GM21367 (cell line): ENCODE measurements around the gene CFAP20DC.
"Not testable (repeated sequence)": the region's sequence is repeated elsewhere in the genome, so short reads cannot be mapped to it uniquely, and the experiment has no call there.

Source experiments
- ATAC-seq: cut with Tn5 transposase; IDR thresholded peaks from one replicate; pipeline ENCODE4 v1.9.1; 2021; ENCODE audit not compliant: unreplicated experiment

The CFAP20DC gene

GRCh38 chr3:58967866-58968265 is 82.0 kb downstream of the CFAP20DC start:
- ATAC-seq, result not testable (repeated sequence)

DNA sequence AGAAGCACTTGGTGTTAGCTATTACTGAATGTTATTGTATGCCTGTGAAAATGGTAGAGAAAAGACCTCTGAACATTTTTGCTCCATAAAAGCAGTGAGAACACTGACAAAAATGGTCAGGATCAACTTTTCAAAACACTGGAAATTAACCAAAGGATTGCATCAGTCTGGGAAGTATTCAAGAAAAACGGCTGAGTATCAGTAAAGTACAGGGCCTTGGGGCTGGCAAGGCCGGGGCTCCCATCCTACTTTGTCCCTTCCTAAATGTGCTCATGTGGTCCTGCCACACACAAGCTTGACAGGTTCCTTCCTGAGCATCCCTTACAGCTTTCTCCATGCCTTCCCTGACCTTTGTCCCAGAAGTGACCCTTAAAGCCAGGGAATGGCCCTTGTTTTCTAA is 84.0 kb downstream of the CFAP20DC start:
- no peak for ATAC-seq

DNA sequence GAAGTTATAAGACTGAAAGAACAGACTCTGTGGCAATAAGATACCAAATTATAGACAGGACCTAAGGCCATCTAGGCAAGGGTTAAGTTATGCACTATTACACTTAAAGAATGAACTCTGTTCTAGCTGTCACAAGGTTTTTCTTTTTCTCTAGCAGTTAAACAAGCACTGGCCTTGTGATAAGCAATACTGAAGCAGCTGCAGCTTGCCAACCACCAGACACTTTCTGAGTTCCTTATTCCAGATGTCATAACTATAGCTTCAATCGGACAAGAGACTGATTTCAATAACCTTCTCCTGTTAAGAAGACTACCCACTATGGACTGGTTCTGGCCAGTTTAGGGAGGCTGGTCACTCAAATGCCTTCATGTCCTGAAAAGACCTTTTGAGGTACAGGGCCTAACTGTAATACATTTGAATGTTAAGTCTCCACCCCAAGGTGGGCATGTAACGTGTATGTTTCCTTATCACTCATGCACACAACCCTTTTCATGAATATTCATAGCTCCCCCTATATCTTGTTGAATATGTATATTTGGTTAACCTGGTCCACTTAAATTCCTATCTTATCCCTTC is 85.8 kb downstream of the CFAP20DC start:
- ATAC-seq, result no peak

DNA sequence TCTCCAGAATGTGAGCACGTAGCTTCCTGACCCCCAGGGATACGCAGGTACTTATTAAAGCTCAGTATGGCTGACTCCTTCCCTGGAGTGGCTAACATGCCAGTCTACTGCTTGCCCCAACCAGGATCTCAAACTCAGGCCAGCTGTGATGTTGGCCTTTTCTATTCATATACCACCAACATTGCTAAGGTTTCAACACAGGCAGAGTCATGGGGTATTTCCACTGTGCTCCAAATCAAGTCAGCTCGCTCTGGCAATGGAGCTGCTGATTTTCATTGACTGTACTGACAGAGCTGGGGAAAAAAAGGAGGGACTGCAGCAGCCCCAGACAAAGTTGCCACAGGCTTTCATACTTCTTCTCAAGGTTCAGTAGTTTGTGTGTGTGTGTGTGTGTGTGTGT is 87.0 kb downstream of the CFAP20DC start:
- ATAC-seq, result no peak

DNA sequence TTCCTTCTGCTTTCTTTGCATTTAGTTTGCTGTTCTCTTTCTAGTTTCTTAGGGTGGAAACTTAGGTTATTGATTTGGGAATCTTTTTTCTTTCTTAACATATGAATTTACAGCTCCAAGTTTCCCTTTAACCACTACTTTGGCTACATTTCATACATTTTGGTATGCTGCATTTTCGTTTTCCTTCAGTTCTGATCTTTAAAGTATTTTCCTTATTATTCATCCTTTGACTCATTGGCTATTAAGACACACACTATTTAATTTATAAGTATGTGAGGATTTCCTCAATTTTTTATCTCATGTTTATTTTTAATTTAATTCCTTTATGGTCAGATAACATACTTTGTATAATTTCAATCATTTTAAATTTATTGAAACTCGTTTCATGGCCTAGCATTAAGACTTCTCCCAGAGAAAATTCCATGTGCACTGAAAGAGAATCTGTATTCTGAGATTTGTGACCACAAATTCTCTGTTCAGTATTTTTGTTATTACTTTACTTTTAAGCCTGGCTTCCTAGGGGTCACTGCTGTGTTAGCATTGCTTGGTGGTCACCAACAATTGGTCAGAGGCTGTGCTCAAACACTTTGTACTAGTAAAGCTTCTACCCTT is 87.7 kb downstream of the CFAP20DC start:
- ATAC-seq, result no peak

DNA sequence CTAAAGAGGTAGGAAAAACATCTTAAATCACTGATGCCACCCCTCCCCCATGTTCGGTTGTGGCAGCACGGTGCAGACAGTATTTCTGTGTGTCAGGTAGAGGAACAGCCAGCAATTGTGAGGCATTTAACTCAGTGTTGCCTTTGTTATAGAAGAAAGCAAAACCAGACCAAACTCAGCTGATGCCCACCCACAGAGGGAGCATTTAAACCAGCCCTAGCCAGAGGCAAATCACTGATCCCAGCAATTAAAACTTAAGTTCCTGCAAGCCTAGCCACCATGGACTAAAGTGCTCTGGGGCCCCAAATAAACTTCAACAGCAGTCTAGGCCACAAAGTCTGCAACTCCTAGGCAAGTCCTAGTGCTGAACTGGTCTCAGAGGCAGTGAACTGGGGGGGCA is 94.5 kb downstream of the CFAP20DC start:
- ATAC-seq, result no peak

GRCh38 chr3:58953288-58953687 is 96.5 kb downstream of the CFAP20DC start:
- ATAC-seq, result no peak

DNA sequence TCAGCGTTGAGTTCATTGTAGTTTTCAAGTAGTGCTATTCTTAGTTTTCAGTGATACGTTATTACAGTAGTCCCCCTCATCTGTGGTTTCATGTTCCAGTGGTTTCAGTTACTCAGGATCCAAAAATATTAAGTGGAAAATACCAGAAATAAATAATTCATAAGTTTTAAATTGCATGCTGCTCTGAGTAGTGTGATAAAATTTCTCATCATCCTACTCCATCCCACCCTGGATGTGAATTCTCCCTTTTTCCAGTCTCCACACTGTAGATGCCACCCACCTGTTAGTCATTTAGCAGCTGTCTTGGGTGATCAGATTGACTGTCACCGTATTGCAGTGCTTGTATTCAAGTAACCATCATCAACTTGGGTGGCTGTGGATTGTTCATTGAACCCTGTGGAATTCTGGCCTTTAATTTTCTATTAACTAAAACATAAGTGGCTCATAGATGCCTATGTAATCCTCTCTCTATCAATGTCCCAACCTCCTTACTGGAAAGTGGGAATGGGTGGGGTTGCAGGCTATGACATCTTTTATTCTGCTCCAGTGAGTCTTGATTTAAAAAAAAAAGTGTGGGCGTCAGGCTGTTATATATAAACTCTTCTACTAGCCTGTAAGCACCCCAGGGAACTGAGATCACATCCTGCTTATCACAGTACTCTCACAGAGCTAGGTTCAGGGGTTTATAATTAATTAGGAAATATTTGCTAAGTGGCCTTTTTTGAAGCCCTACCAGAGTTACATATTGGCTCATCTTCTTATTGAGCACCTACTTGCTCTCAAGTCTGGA is 97.5 kb downstream of the CFAP20DC start:
- no peak for ATAC-seq

- no peak for ATAC-seq
Observed at GRCh38 chr3:58948018-58948417, 101.8 kb downstream of the CFAP20DC start.

DNA sequence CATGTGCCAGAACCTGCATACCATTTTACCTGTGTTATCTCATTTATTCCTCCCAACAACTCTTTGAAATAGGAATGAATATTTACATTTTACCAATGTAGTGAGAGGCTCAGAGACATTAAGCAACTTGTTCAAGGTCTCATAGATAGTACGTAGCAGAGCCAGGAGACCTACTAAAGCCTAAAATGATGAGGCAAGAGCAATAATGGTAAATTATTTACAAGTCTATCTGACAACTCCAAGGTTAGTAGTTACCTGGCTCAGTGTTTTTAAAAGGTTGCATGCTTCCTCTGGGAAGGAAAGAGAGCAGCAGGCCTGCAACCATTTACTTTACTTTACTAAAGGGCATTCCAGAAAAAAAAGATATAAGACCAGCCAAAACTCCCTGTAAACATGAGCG is 103.0 kb downstream of the CFAP20DC start:
- no peak for ATAC-seq

- no peak for ATAC-seq
Observed at GRCh38 chr3:58938057-58938456, 111.8 kb downstream of the CFAP20DC start.

DNA sequence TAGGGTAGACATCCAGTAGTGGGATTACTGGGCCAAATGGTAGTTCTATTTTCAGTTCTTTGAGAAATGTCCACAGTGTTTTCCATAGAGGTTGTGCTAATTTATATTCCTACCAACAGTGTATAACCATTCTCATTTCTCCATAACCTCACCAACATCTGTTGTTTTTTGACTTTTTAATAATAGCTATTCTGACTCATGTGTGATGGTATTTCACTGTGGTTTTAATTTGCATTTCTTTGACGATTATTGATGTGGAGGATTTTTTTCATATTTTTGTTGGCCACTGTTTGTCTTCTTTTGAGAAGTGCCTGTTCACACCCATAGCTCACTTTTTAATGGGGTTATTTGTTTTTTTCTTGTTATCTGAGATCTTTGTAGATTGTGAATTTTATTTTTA is 125.2 kb downstream of the CFAP20DC start:
- no peak for ATAC-seq

DNA sequence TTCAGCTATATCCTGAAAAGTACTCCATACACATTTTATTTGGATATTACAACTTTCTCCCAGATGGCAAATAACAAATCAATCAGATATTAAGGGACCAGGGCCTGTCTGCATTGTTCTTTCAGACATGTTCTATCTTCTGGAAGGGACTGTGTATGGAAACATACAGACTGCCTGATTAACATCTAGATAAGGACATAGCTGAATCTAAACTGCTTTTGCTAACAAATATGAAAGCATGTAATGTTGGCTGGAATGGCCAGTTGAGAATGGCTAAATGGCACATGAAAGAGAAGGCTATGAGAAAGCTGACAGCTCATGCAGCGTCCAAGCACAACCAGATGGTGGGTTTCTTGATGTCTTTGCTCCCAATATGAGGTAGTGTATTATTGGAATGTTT is 149.4 kb downstream of the CFAP20DC start:
- no peak for ATAC-seq

DNA sequence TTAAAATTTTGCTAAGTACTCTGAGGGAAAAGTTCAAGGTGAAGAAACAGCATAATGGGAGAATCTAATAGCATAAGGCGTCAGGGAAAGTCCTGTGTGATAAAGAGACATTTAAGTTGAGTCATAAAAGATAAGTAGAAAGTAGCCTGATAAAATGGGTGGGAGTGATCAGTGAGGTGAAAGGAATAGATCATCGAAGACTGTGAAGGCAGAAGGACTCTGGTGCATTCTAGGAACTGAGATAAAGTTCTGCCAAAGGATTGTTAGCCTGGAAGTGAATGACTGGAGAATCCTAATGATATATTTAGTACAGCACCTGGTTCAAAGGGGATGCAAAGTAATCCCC is 149.9 kb downstream of the CFAP20DC start:
- ATAC-seq, result no peak

- ATAC-seq, result peak; percentile 79
Observed at GRCh38 chr3:58899159-58899952, 150.5 kb downstream of the CFAP20DC start.

GRCh38 chr3:58898513-58898912 is 151.3 kb downstream of the CFAP20DC start:
- ATAC-seq, result no peak

- no peak for ATAC-seq
Observed at GRCh38 chr3:58897646-58898045, 152.2 kb downstream of the CFAP20DC start.

GRCh38 chr3:58895678-58896077 is 154.1 kb downstream of the CFAP20DC start:
- not testable (repeated sequence) for ATAC-seq

- not testable (repeated sequence) for ATAC-seq
Observed at GRCh38 chr3:58892526-58892925, 157.3 kb downstream of the CFAP20DC start.

DNA sequence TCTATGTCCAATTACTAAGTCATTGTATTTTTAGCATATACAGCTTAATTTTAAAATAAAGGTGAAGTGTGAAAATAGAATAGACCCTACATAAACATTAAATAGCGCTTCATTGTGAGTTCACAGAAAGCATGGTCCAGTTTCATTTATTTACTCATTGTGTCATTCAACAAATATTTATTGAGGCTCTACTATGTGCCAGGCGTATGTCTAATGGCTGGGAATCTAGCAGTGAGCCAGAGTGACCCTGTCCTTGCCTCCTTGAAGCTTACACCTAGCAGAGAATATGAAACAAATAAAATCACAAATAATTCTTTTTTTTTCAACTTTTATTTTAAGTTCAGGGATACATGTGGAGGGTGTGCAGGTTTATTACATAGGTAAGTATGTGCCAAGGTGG is 161.7 kb downstream of the CFAP20DC start:
- no peak for ATAC-seq

- ATAC-seq, result no peak
Observed at GRCh38 chr3:58884453-58884852, 165.4 kb downstream of the CFAP20DC start.

DNA sequence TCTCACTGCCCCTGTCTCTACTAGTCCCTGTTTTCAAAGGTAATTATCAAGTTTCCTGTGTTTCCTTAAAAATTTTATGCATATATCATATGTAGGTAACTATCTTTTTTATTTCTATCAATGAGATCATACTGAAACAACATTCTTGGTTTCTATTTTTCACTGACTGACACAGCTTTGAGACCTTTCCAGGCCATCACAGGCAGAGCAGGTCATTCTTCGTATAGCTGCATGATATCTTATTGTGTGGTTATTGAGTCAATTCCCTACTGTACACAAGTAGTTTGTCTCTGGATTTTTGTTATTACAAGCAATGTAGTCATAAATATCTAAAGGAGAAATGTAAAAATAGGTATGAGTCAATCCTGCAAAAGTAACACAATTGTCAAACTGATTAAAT is 169.6 kb downstream of the CFAP20DC start:
- ATAC-seq, result no peak
